Measurements from ENCODE around the gene SNAI1.
"Not testable (repeated sequence)": the region's sequence is repeated elsewhere in the genome, so short reads cannot be mapped to it uniquely, and the experiment has no call there.

The SNAI1 gene

DNA sequence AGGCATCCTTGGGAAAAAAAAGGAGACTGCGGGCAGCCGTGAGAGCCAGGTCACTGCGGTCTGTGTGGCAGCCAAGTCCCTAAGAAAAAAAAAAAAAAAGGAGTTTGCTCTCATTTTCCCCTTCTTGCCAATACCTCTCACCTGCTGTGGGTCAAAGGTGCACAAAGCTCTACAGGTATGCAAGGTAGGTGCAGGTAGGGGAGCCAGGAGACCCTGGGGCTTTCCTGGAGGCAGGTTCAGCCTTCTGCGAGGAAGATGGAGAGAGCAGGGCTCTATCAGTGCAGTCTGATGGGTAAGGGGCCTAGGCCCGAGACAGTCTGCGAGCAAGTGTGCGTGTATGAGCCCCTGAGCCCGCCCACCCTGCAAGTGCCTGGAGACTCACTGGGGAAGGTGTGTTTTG is 12.3 kb upstream of the SNAI1 start:
- H3K9ac ChIP-seq (ENCODE audit: low read length): no peak overlapping the region
- no peaks in the 10 kb centered on the region for H4K20me1 ChIP-seq (ENCODE audit: low read depth, low read length)
- H3K4me3 ChIP-seq (ENCODE audit: insufficient read depth, low read length, poor library complexity, severe bottlenecking): no peak overlapping the region
- H3K9me2 ChIP-seq (replicated peaks; ENCODE audit: insufficient read depth, low read length): no peaks in the 10 kb centered on the region
- H3K79me2 ChIP-seq (ENCODE audit: insufficient read depth, low read length): no peaks in the 10 kb centered on the region
- no peaks in the 10 kb centered on the region for H3K36me3 ChIP-seq (ENCODE audit: low read length)
- no peaks in the 10 kb centered on the region for H3F3A ChIP-seq (ENCODE audit: insufficient read depth)
- no peaks in the 10 kb centered on the region for H3K9me3 ChIP-seq (ENCODE audit: insufficient read depth, low read length)
- H3K27ac ChIP-seq (ENCODE audit: low read depth, low read length): no peak overlapping the region
- no peak overlapping the region for H2AFZ ChIP-seq (ENCODE audit: low read depth, low read length, severe bottlenecking)
- H3K4me2 ChIP-seq (ENCODE audit: low read depth, low read length, poor library complexity, severe bottlenecking): no peak overlapping the region
- H3K27me3 ChIP-seq (ENCODE audit: low read length): no peaks in the 10 kb centered on the region
- TF ChIP-seq EZH2phosphoT487 (conservative IDR thresholded peaks at IDR 0.05; ENCODE audit: low read length) (no peak), CTCF (IDR thresholded peaks at IDR 0.05; ENCODE audit: insufficient read depth, low read length, poor library complexity, severe bottlenecking) (no peak)

- H3K9me3 ChIP-seq (ENCODE audit: insufficient read depth, low read length): no peaks in the 10 kb centered on the region
- no peak overlapping the region for H2AFZ ChIP-seq (ENCODE audit: low read depth, low read length, severe bottlenecking)
- H3K4me2 ChIP-seq (ENCODE audit: low read depth, low read length, poor library complexity, severe bottlenecking): no peak overlapping the region
- H3K27me3 ChIP-seq (ENCODE audit: low read length): no peaks in the 10 kb centered on the region
- H3K27ac ChIP-seq (ENCODE audit: low read depth, low read length): no peak overlapping the region
- no peaks in the 10 kb centered on the region for H3K9me2 ChIP-seq (replicated peaks; ENCODE audit: insufficient read depth, low read length)
- no peak overlapping the region for H3K9ac ChIP-seq (ENCODE audit: low read length)
- H3K36me3 ChIP-seq (ENCODE audit: low read length): no peaks in the 10 kb centered on the region
- H4K20me1 ChIP-seq (ENCODE audit: low read depth, low read length): no peaks in the 10 kb centered on the region
- H3K79me2 ChIP-seq (ENCODE audit: insufficient read depth, low read length): no peaks in the 10 kb centered on the region
- H3F3A ChIP-seq (ENCODE audit: insufficient read depth): no peaks in the 10 kb centered on the region
- no peak overlapping the region for H3K4me3 ChIP-seq (ENCODE audit: insufficient read depth, low read length, poor library complexity, severe bottlenecking)
- TF ChIP-seq CTCF (IDR thresholded peaks at IDR 0.05; ENCODE audit: insufficient read depth, low read length, poor library complexity, severe bottlenecking) (no peak), EZH2phosphoT487 (conservative IDR thresholded peaks at IDR 0.05; ENCODE audit: low read length) (no peak)
Measured at GRCh38 chr20:49973981-49974380, 8.8 kb upstream of the SNAI1 start.

DNA sequence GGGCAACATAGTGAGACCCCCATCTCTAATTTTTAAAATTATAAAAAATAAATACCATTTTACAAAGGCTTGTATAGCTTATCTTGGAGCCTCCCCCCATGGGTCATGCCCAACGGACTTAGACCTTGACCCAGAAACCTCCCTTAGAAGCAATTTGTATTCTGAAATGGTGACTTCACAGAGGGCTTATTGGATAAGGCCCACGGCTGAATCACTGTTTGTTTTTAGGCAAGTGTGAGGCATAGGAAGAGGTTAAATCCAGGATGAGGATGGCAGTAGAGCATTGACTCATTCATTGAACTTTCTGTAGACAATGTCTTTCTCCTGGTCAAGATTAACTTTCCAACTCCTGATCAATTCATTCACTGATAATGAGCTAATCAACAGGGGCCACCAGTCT is 6.2 kb upstream of the SNAI1 start:
- H3K27me3 ChIP-seq (ENCODE audit: low read length): no peaks in the 10 kb centered on the region
- TF ChIP-seq EZH2phosphoT487 (conservative IDR thresholded peaks at IDR 0.05; ENCODE audit: low read length) (no peak), CTCF (IDR thresholded peaks at IDR 0.05; ENCODE audit: insufficient read depth, low read length, poor library complexity, severe bottlenecking) (no peak)
- no peak overlapping the region for H3K9ac ChIP-seq (ENCODE audit: low read length)
- H4K20me1 ChIP-seq (ENCODE audit: low read depth, low read length): no peaks in the 10 kb centered on the region
- no peaks in the 10 kb centered on the region for H3K79me2 ChIP-seq (ENCODE audit: insufficient read depth, low read length)
- no peaks in the 10 kb centered on the region for H3K9me3 ChIP-seq (ENCODE audit: insufficient read depth, low read length)
- no peak overlapping the region for H3K4me2 ChIP-seq (ENCODE audit: low read depth, low read length, poor library complexity, severe bottlenecking)
- H3K9me2 ChIP-seq (replicated peaks; ENCODE audit: insufficient read depth, low read length): no peaks in the 10 kb centered on the region
- no peak overlapping the region for H3K27ac ChIP-seq (ENCODE audit: low read depth, low read length)
- H3F3A ChIP-seq (ENCODE audit: insufficient read depth): no peaks in the 10 kb centered on the region
- H3K36me3 ChIP-seq (ENCODE audit: low read length): no peaks in the 10 kb centered on the region
- no peak overlapping the region for H3K4me3 ChIP-seq (ENCODE audit: insufficient read depth, low read length, poor library complexity, severe bottlenecking)
- no peak overlapping the region for H2AFZ ChIP-seq (ENCODE audit: low read depth, low read length, severe bottlenecking)

DNA sequence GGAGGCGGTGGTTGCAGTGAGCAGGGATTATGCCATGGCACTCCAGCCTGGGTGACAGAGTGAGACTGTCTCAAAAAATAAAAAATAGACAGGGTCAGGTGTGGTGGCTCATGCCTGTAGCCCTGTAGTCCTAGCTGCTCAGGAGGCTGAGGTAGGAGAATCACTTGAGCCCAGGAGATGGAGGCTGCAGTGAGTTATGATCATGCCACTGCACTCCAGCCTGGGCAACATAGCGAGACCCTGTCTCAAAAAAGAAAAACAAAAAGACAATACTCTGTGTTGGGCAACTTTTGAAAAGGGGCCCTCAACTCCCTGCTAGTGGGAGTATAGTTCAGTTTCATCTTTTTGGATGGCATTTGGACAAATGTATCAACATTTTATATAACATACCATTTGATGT is 5.0 kb upstream of the SNAI1 start:
- H3K4me3 ChIP-seq (ENCODE audit: insufficient read depth, low read length, poor library complexity, severe bottlenecking); H3K27me3 ChIP-seq (ENCODE audit: low read length); H3K9me3 ChIP-seq (ENCODE audit: insufficient read depth, low read length); H2AFZ ChIP-seq (ENCODE audit: low read depth, low read length, severe bottlenecking); H4K20me1 ChIP-seq (ENCODE audit: low read depth, low read length); H3K79me2 ChIP-seq (ENCODE audit: insufficient read depth, low read length); H3F3A ChIP-seq (ENCODE audit: insufficient read depth); H3K36me3 ChIP-seq (ENCODE audit: low read length); H3K9me2 ChIP-seq (replicated peaks; ENCODE audit: insufficient read depth, low read length); H3K27ac ChIP-seq (ENCODE audit: low read depth, low read length); H3K4me2 ChIP-seq (ENCODE audit: low read depth, low read length, poor library complexity, severe bottlenecking); H3K9ac ChIP-seq (ENCODE audit: low read length): not testable (repeated sequence)
